ENCODE results near the gene MRPL14. TPM values are rescaled to one million over a fixed set of nuclear protein-coding genes. Genes with fewer than 3 reads are reported as not detected.

Gene MRPL14
- total RNA-seq, 1 donor from 2014 or later = 35.3 TPM

DNA sequence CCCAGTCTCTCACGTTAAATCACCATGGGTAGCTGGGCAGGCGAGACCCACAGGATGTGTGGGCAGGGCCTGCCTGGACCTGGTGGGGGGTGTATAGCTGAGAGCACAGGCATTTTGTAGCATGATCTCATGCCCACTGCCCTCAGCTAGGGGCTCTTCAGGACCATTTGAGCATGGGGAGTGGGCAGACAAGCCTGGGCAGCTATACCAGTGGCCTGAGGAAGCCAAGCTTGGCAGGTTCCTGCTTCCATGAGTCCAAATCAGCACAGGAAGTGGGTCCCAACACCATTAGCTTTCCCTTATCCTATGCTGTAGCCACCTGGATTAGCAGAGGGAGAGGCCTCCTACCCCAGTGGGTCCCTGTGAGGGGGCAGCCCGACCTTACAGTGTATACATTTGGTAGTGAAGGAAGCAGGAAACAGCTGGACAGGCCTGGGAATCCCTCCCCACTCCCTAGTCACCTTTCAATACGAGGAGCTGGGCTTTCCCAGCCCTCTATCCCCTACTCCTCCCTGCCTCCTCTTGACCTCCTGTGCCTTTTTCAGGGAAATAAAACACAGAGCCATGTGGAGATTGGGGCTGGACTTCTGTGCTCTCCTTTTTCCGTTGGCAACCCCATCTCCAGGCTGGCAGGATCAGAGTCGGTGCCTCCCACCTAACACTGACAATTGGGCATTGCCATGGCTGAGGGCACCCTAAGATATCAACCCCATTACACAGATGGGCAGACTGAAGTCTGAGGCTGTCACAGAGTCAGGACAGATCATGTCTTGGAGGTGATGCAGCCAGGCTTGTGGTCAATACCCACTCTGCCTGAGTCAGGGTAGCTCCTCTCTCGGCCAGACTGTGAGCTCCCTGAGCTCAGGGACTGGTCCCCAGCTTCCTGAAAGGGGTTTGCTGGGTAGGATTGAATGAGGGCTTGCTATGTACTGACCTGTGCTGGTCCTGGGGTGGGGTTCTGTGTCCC, 59.8 kb downstream of the MRPL14 start:
- ATAC-seq (no peak), DNase-seq (ENCODE audit: low spot score) (no peak)

DNA sequence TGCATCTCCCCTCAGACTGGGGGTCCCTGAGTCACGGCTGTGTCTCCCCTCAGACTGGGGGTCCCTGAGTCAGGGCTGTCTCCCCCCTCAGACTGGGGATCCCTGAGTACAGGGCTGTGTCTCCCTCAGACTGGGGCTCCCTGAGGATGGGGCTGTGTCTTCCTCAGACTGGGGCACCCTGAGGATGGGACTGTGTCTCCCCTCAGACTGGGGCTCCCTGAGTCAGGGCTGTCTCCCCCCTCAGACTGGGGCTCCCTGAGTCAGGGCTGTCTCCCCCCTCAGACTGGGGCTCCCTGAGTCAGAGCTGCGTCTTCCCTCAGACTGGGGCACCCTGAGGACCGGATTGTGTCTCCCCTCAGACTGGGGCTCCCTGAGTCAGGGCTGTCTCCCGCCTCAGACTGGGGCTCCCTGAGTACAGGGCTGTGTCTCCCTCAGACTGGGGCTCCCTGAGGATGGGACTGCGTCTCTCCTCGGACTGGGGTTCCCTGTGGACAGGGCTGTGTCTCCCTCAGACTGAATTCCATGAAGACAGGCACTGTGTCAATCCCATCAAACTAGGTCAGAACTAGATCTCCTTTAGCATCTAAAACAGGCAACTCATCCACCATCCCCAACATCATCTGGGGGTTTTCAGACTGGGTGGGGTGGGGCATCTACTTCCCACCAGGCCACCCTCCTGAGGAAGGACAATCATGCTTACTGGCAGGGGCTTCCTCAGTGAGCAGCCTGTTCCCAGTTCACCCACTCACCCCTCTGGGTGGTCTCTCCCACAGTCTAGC, 60.7 kb downstream of the MRPL14 start:
- no peak for ATAC-seq
- DNase-seq (ENCODE audit: low spot score) = no peak

GRCh38 chr6:44065443-44066140, 61.7 kb downstream of the MRPL14 start:
- ATAC-seq (no peak), DNase-seq (ENCODE audit: low spot score) (no peak)

GRCh38 chr6:44064948-44065272, 62.3 kb downstream of the MRPL14 start:
- DNase-seq (ENCODE audit: low spot score) = no peak
- no peak for ATAC-seq

DNA sequence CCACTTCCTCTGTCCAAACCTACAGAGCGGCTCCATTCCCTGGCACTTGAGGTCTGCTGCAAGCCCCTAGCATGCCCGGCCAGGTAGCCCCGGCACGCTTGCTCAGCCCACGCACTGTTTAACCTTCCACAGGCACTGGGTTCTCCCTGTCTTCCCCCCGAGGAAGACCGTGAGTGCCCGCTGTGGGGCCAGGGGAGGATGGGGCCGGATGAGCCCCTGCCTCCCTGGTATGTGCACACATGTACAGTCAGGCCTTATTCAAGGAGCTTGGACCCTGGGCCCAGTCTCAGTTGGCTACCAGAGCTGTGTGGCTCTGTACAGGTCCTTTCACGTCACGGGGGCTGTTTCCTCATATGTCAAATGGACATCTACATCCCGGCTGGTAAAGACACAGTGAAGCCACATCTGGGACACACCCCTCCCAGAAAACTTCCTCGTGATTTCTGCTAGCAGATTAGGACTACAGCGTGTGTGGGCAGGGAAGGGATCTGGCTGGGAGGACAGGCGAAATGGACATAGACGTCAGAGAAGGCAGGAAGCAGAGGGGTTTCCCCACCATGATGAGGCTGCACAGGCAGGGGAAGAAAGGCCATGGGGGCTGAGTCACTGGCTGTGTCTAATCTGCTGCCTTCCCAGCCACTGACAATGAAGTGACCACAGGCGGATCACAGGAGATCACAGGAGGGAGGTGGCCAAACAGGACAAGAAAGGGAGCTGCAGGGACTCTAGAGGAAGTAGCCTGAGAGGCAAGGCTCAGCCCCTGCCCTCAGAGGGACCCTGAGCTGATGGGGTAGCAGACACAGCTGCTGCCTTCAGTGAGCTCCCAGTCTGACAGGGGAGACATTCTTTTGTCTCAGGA, 62.9 kb downstream of the MRPL14 start:
- DNase-seq (ENCODE audit: low spot score) = no peak
- ATAC-seq = peak; percentile 63

DNA sequence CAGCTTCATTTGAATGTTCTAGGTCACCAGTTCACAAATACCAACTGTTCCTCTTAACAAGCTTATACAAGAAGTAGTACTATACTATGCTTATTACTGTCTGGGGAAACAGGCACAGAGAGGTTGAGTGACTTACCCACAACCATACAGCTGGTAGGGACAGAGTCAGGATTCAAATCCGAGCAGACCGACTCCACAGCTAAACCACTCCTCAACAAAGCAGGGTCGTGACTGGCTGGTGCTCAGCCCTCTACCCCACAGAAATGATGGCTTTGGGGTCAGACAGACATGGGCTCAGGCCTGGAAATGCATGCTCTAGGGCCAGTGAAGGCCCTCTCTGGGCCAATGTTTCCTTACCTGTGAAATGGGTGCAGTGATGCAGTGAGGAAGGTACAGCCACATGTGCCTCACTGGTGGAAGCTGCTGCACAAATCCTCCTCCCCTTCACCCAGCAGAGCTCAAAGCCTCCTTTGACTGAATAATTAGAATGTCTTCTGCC, 63.6 kb downstream of the MRPL14 start:
- DNase-seq (ENCODE audit: low spot score) (no peak), ATAC-seq (no peak)

Other genes with a start within 250 kb of the MRPL14 start
- gene TMEM63B, start 102 bp upstream of the MRPL14 start, total RNA-seq = 38.0 TPM
- 0.18 TPM for gene CAPN11, start 31.4 kb upstream of the MRPL14 start, total RNA-seq
- not detected for gene MYMX, start 89.5 kb upstream of the MRPL14 start, total RNA-seq
- gene SLC29A1, start 96.1 kb upstream of the MRPL14 start, total RNA-seq = 37.5 TPM
- 187 TPM for gene HSP90AB1, start 119.6 kb upstream of the MRPL14 start, total RNA-seq
- 18.4 TPM for gene SLC35B2, start 130.1 kb upstream of the MRPL14 start, total RNA-seq
- gene NFKBIE, start 138.1 kb upstream of the MRPL14 start, total RNA-seq = 2.8 TPM
- not detected for gene TMEM151B, start 143.0 kb upstream of the MRPL14 start, total RNA-seq
- gene AARS2, start 185.9 kb upstream of the MRPL14 start, total RNA-seq = 7.7 TPM
- not detected for gene SPATS1, start 215.2 kb upstream of the MRPL14 start, total RNA-seq

Data from left lobe of liver (tissue), 2 donors.